Mesendoderm (in vitro differentiated cells): ENCODE data around the gene TUBB3.

Experiments used
- DNase-seq: peaks from one replicate; pipeline ENCODE4 v3.0.0; 2013
- H2AK5ac ChIP-seq: 2 replicates; pipeline ENCODE4 v1.6.1; 2013; ENCODE audit warnings: low read length, inconsistent platforms
- H2BK120ac ChIP-seq: 2 replicates; pipeline ENCODE4 v1.6.1; 2013; ENCODE audit warnings: low read depth, mild to moderate bottlenecking, low read length, moderate library complexity, mixed read lengths
- H2BK15ac ChIP-seq: replicated peaks from 2 replicates; pipeline ENCODE4 v1.6.1; 2013; ENCODE audit warnings: low read depth, mild to moderate bottlenecking, moderate library complexity
- H2BK5ac ChIP-seq: 2 replicates; pipeline ENCODE4 v1.6.1; 2013; ENCODE audit warnings: low read length, inconsistent platforms
- H3K18ac ChIP-seq: 2 replicates; pipeline ENCODE4 v1.6.1; 2013; ENCODE audit warnings: mild to moderate bottlenecking, low read length, mixed read lengths
- H3K23ac ChIP-seq: one replicate; pipeline ENCODE4 v1.6.1; 2013; ENCODE audit warnings: low read length
- H3K27ac ChIP-seq: 2 replicates; pipeline ENCODE4 v1.5.1; 2013; ENCODE audit warnings: low read depth, mild to moderate bottlenecking, inconsistent platforms, low read length, moderate library complexity
- H3K27me3 ChIP-seq: 2 replicates; pipeline ENCODE4 v1.6.1; 2013; ENCODE audit warnings: low read length, control low read depth, mild to moderate bottlenecking, inconsistent platforms; ENCODE audit not compliant: insufficient read depth, poor library complexity
- H3K36me3 ChIP-seq: 2 replicates; pipeline ENCODE4 v1.6.1; 2013; ENCODE audit warnings: low read length, inconsistent platforms; ENCODE audit not compliant: control insufficient read depth, insufficient read depth
- H3K4ac ChIP-seq: one replicate; pipeline ENCODE4 v1.6.1; 2013; ENCODE audit warnings: low read depth, mild to moderate bottlenecking, low read length, moderate library complexity
- H3K4me1 ChIP-seq: 2 replicates; pipeline ENCODE4 v1.6.1; 2013; ENCODE audit warnings: low read depth, low read length, inconsistent platforms; ENCODE audit not compliant: control insufficient read depth
- H3K4me2 ChIP-seq: 2 replicates; pipeline ENCODE4 v1.6.1; 2013; ENCODE audit warnings: low read length
- H3K4me3 ChIP-seq: 2 replicates; pipeline ENCODE4 v1.5.1; 2013; ENCODE audit warnings: mild to moderate bottlenecking, low read length
- H3K56ac ChIP-seq: one replicate; pipeline ENCODE4 v1.6.1; 2013; ENCODE audit warnings: low read length
- H3K79me1 ChIP-seq: 2 replicates; pipeline ENCODE4 v1.6.1; 2013; ENCODE audit warnings: low read length, inconsistent platforms
- H3K79me2 ChIP-seq: 2 replicates; pipeline ENCODE4 v1.6.1; 2013; ENCODE audit warnings: mild to moderate bottlenecking, low read length; ENCODE audit not compliant: control insufficient read depth, insufficient read depth
- H3K9ac ChIP-seq: 2 replicates; pipeline ENCODE4 v1.6.1; 2013; ENCODE audit warnings: low read length, inconsistent platforms
- H4K5ac ChIP-seq: one replicate; pipeline ENCODE4 v1.6.1; 2013; ENCODE audit warnings: low read length
- H4K8ac ChIP-seq: one replicate; pipeline ENCODE4 v1.6.1; 2013; ENCODE audit warnings: low read depth, mild to moderate bottlenecking, control low read depth, low read length, moderate library complexity
- WGBS: extraction: QIAGEN DNeasy Blood & Tissue Kit; methylation state at CpG from one replicate; pipeline ENCODE4 v1.1.7; 2013; ENCODE audit warnings: low lambda C conversion rate, missing lambda C conversion rate; ENCODE audit not compliant: insufficient coverage; ENCODE audit errors: extremely low coverage; 5-methylcytosine and 5-hydroxymethylcytosine counted together

The TUBB3 gene

GRCh38 chr16:89918453-89919347 lies 4.4 kb upstream of the TUBB3 start, which contains the start of gene MC1R:
TSS of gene MC1R (plus strand) at chr16:89918862. CDS start at chr16:89919259, 397 bp downstream.
- Histone ChIP-seq H2BK5ac (peak within 1 kb of the TSS; percentile 31), H3K79me1 (peaks cover 1% of the 10 kb centered on the region), H3K4me2 (peak within 1 kb of the TSS; percentile 89), H4K8ac (no peak within 1 kb of the TSS), H3K9ac (peak within 1 kb of the TSS; percentile 56), H3K56ac (peak within 1 kb of the TSS; percentile 80), H2AK5ac (peak within 1 kb of the TSS; percentile 86), H3K4me1 (peaks cover 8% of the 10 kb centered on the region), H3K18ac (peak within 1 kb of the TSS; percentile 11), H3K27me3 (no peaks in the 10 kb centered on the region), H3K4me3 (peak within 1 kb of the TSS; percentile 12), H3K27ac (peak within 1 kb of the TSS; percentile 24), H3K23ac (peak within 1 kb of the TSS; percentile 80), H3K79me2 (no peaks in the 10 kb centered on the region), H2BK120ac (no peak within 1 kb of the TSS), H3K4ac (peak within 1 kb of the TSS; percentile 4), H2BK15ac (no peak within 1 kb of the TSS), H3K36me3 (no peaks in the 10 kb centered on the region), H4K5ac (no peak within 1 kb of the TSS)
- WGBS, result no CpG with 5 or more reads among the region's 23 CpGs
- peak; percentile 69 for DNase-seq

GRCh38 chr16:89919535-89920406 lies 3.4 kb upstream of the TUBB3 start:
- H2BK5ac ChIP-seq, result no peak overlapping the region
- H2BK120ac ChIP-seq, result no peak overlapping the region
- no peak overlapping the region for H3K4me2 ChIP-seq
- no peak overlapping the region for H3K4ac ChIP-seq
- no peak overlapping the region for H2BK15ac ChIP-seq
- no peaks in the 10 kb centered on the region for H3K79me2 ChIP-seq
- H4K5ac ChIP-seq, result no peak overlapping the region
- no peak for DNase-seq
- no peaks in the 10 kb centered on the region for H3K36me3 ChIP-seq
- H3K18ac ChIP-seq, result no peak overlapping the region
- H3K27me3 ChIP-seq, result no peaks in the 10 kb centered on the region
- no peak overlapping the region for H4K8ac ChIP-seq
- H3K4me1 ChIP-seq, result peaks cover 8% of the 10 kb centered on the region
- no peak overlapping the region for H3K9ac ChIP-seq
- no peak overlapping the region for H2AK5ac ChIP-seq
- H3K79me1 ChIP-seq, result peaks cover 1% of the 10 kb centered on the region
- H3K56ac ChIP-seq, result no peak overlapping the region
- WGBS, result no CpG with 5 or more reads among the region's 52 CpGs
- H3K4me3 ChIP-seq, result no peak overlapping the region
- no peak overlapping the region for H3K27ac ChIP-seq
- no peak overlapping the region for H3K23ac ChIP-seq

GRCh38 chr16:89920723-89921122 lies 2.4 kb upstream of the TUBB3 start:
- Histone ChIP-seq H3K9ac (peak overlapping the region; percentile 34), H3K27me3 (no peaks in the 10 kb centered on the region), H2AK5ac (no peak overlapping the region), H3K4ac (no peak overlapping the region), H3K4me3 (no peak overlapping the region), H3K4me1 (peaks cover 8% of the 10 kb centered on the region), H3K36me3 (no peaks in the 10 kb centered on the region), H2BK15ac (no peak overlapping the region), H2BK120ac (no peak overlapping the region), H3K18ac (no peak overlapping the region), H3K79me1 (peaks cover 1% of the 10 kb centered on the region), H3K4me2 (no peak overlapping the region), H4K8ac (no peak overlapping the region), H2BK5ac (no peak overlapping the region), H3K27ac (no peak overlapping the region), H4K5ac (no peak overlapping the region), H3K56ac (peak overlapping the region; percentile 96), H3K23ac (no peak overlapping the region), H3K79me2 (no peaks in the 10 kb centered on the region)
- no peak for DNase-seq
- WGBS, result no CpG with 5 or more reads among the region's 6 CpGs

GRCh38 chr16:89921131-89921701 lies 1.9 kb upstream of the TUBB3 start:
- Histone ChIP-seq H3K4me3 (no peak overlapping the region), H3K4me1 (peaks cover 8% of the 10 kb centered on the region), H2AK5ac (no peak overlapping the region), H3K9ac (peak overlapping the region; percentile 98), H3K56ac (peak overlapping the region; percentile 96), H3K4me2 (peak overlapping the region; percentile 90), H4K8ac (no peak overlapping the region), H3K4ac (peak overlapping the region; percentile 36), H3K79me2 (no peaks in the 10 kb centered on the region), H2BK5ac (no peak overlapping the region), H3K18ac (peak overlapping the region; percentile 3), H2BK120ac (no peak overlapping the region), H2BK15ac (no peak overlapping the region), H3K23ac (no peak overlapping the region), H3K27me3 (no peaks in the 10 kb centered on the region), H3K27ac (peak overlapping the region; percentile 96), H4K5ac (no peak overlapping the region), H3K79me1 (peaks cover 1% of the 10 kb centered on the region), H3K36me3 (no peaks in the 10 kb centered on the region)
- peak; percentile 47 for DNase-seq
- no CpG with 5 or more reads among the region's 14 CpGs for WGBS

- Histone ChIP-seq H3K18ac (peak overlapping the region; percentile 82), H2BK15ac (no peak overlapping the region), H4K8ac (peak overlapping the region; percentile 69), H4K5ac (no peak overlapping the region), H3K36me3 (no peaks in the 10 kb centered on the region), H3K4me2 (peak overlapping the region; percentile 90), H3K56ac (peak overlapping the region; percentile 96), H3K4ac (peak overlapping the region; percentile 90), H2BK120ac (no peak overlapping the region), H2BK5ac (peak overlapping the region; percentile 77), H3K79me2 (no peaks in the 10 kb centered on the region), H3K79me1 (peaks cover 1% of the 10 kb centered on the region), H3K4me3 (peak overlapping the region; percentile 91), H3K23ac (peak overlapping the region; percentile 98), H2AK5ac (peak overlapping the region; percentile 71), H3K27ac (peak overlapping the region; percentile 96), H3K4me1 (peaks cover 8% of the 10 kb centered on the region), H3K27me3 (no peaks in the 10 kb centered on the region), H3K9ac (peak overlapping the region; percentile 98)
- WGBS, result no CpG with 5 or more reads among the region's 22 CpGs
- DNase-seq, result peak; percentile 93
Measured at GRCh38 chr16:89921702-89922476, 1.3 kb upstream of the TUBB3 start.
